Right lobe of liver (tissue), 4 donors: ENCODE data around the gene AFF2.

Source experiments
- CTCF ChIP-seq, 4 donors: fragments of 200-600 bp in 3 of 4; fragments of 450-650 bp in 1 of 4; IDR thresholded peaks; one replicate each; pipeline versions ENCODE4 v1.5.1 to v1.8.0; 2016 to 2022; ENCODE audit warnings: antibody characterized with exemption in 4 of 4, mild to moderate bottlenecking in 2 of 4
- POLR2A ChIP-seq: fragments of 450-650 bp; IDR thresholded peaks from one replicate; pipeline ENCODE4 v1.6.1; 2017; ENCODE audit warnings: antibody characterized with exemption, mild to moderate bottlenecking
- donor health status: DM: no; HTN: no; CAD: no.
- donor health status: DM: no; HTN: no; CAD: no.
- donor health status: DM: no; HTN: yes; CAD: no.

- TF ChIP-seq POLR2A (no peak), CTCF (IDR thresholded peaks at IDR 0.05) (no peak)
These were observed 92.7 kb downstream of the AFF2 start for GRCh38 chrX:148593146-148593545.
